Liver (tissue), 9 donors: Measurements from ENCODE around the gene COX11. TPM values are rescaled to one million over a fixed set of nuclear protein-coding genes. Genes with fewer than 3 reads are reported as not detected.

Source experiments
- DNase-seq: peaks from one replicate; pipeline ENCODE4 v3.0.0-alpha.2; 2017; ENCODE audit warnings: low spot score
- H3K27ac ChIP-seq, 2 donors: one replicate each; pipeline ENCODE4 v1.7.0; 2013; ENCODE audit warnings: inconsistent platforms in 2 of 2, low read length in 2 of 2, control low read depth in 1 of 2, low read depth in 1 of 2, mild to moderate bottlenecking in 1 of 2
- H3K27me3 ChIP-seq, 4 donors: one replicate each; pipeline versions ENCODE4 v1.6.1 to v1.7.0; 2013; ENCODE audit warnings: low read length in 3 of 4, inconsistent platforms in 1 of 4, mild to moderate bottlenecking in 1 of 4, moderate library complexity in 1 of 4; ENCODE audit not compliant: control insufficient read depth in 4 of 4, insufficient read depth in 4 of 4
- H3K36me3 ChIP-seq, 4 donors: one replicate each; pipeline versions ENCODE4 v1.6.1 to v1.7.0; 2013; ENCODE audit warnings: low read length in 3 of 4, mild to moderate bottlenecking in 3 of 4, low read depth in 1 of 4, moderate library complexity in 1 of 4; ENCODE audit not compliant: control insufficient read depth in 4 of 4, insufficient read depth in 3 of 4
- H3K4me1 ChIP-seq, 4 donors: one replicate each; pipeline versions ENCODE4 v1.6.1 to v1.7.0; 2013; ENCODE audit warnings: low read length in 3 of 4, mild to moderate bottlenecking in 3 of 4, moderate library complexity in 1 of 4; ENCODE audit not compliant: control insufficient read depth in 4 of 4, insufficient read depth in 4 of 4
- H3K4me3 ChIP-seq, 3 donors: one replicate each; pipeline versions ENCODE4 v1.6.1 to v1.7.0; 2013; ENCODE audit warnings: low read length in 3 of 3, control low read depth in 1 of 3, low read depth in 1 of 3, mild to moderate bottlenecking in 1 of 3
- H3K9ac ChIP-seq, 2 donors: one replicate each; pipeline ENCODE4 v1.7.0; 2013; ENCODE audit warnings: low read length in 2 of 2, mild to moderate bottlenecking in 2 of 2, moderate library complexity in 2 of 2, control low read depth in 1 of 2, low read depth in 1 of 2
- H3K9me3 ChIP-seq, 4 donors: one replicate each; pipeline versions ENCODE4 v1.6.1 to v1.7.0; 2013; ENCODE audit warnings: low read length in 3 of 4; ENCODE audit not compliant: control insufficient read depth in 4 of 4
- CTCF ChIP-seq: fragments of 150-350 bp; IDR thresholded peaks from 2 replicates; pipeline ENCODE4 v1.5.1; 2017; ENCODE audit warnings: improper control_type of control experiment, low read depth, low read length; ENCODE audit not compliant: missing input control
- EGR1 ChIP-seq, 2 donors: IDR thresholded peaks; 2 replicates each; pipeline ENCODE4 v1.6.1; 2016 to 2018; ENCODE audit warnings: antibody characterized with exemption in 2 of 2, low read depth in 2 of 2
- FOXA1 ChIP-seq: IDR thresholded peaks from 2 replicates; pipeline ENCODE4 v1.6.1; 2016; ENCODE audit warnings: antibody characterized with exemption
- FOXA2 ChIP-seq: IDR thresholded peaks from 2 replicates; pipeline ENCODE4 v1.6.1; 2016; ENCODE audit warnings: antibody characterized with exemption
- HNF4A ChIP-seq, 2 donors: conservative IDR thresholded peaks; 2 replicates each; pipeline ENCODE4 v1.6.1; 2016; ENCODE audit warnings: antibody characterized with exemption in 2 of 2, mild to moderate bottlenecking in 2 of 2
- HNF4G ChIP-seq: IDR thresholded peaks from 2 replicates; pipeline ENCODE4 v1.6.1; 2016; ENCODE audit warnings: antibody characterized with exemption
- JUND ChIP-seq, 2 donors: IDR thresholded peaks; 2 replicates each; pipeline ENCODE4 v1.6.1; 2016; ENCODE audit warnings: antibody characterized with exemption in 2 of 2
- REST ChIP-seq: IDR thresholded peaks from 2 replicates; pipeline ENCODE4 v1.6.1; 2016; ENCODE audit warnings: antibody characterized with exemption, mild to moderate bottlenecking
- SP1 ChIP-seq: IDR thresholded peaks from 2 replicates; pipeline ENCODE4 v1.6.1; 2018; ENCODE audit warnings: antibody characterized with exemption, mild to moderate bottlenecking
- TAF1 ChIP-seq: conservative IDR thresholded peaks from 2 replicates; pipeline ENCODE4 v1.6.1; 2016; ENCODE audit warnings: antibody characterized with exemption, mild to moderate bottlenecking
- YY1 ChIP-seq: IDR thresholded peaks from 2 replicates; pipeline ENCODE4 v1.6.1; 2016; ENCODE audit warnings: antibody characterized with exemption, mild to moderate bottlenecking
- ZBTB33 ChIP-seq: IDR thresholded peaks from 2 replicates; pipeline ENCODE4 v1.6.1; 2016; ENCODE audit warnings: antibody characterized with exemption
- WGBS: extraction: QIAGEN DNeasy Blood & Tissue Kit; methylation state at CpG from one replicate; pipeline ENCODE4 v1.1.7; 2013; 5-methylcytosine and 5-hydroxymethylcytosine counted together
- polyA plus RNA-seq, 2 donors: library from polyadenylated mRNA; stranded (reverse) in 1 of 2; unstranded in 1 of 2; fragments of 200-250 nt in 1 of 2; fragments of >200 nt in 1 of 2; fragmentation: Nextera tagmentation in 1 of 2; extraction: Ambion mirVana in 1 of 2; gene quantifications; one replicate each; pipeline versions ENCODE4 v1.2.1 to v1.2.3, GENCODE V29; 2013 to 2015
- total RNA-seq, 2 donors: library from RNA; depleted of rRNA; stranded (reverse); fragments of >200 nt; gene quantifications; one replicate each; pipeline ENCODE4 v1.2.3, GENCODE V29; 2014
- donor health status: healthy.
- donor health status: healthy.
- donor health status: healthy.
- donor health status: healthy.
- donor health status: healthy.

The COX11 gene
- total and polyA plus RNA-seq, 4 donors, result 29.0 to 46.7 (median 35.1) TPM

- no peak for TF ChIP-seq JUND (IDR thresholded peaks at IDR 0.05)
- TF ChIP-seq ZBTB33, result no peak
- TF ChIP-seq YY1, result no peak
- TF ChIP-seq HNF4G, result no peak
- TF ChIP-seq EGR1 (IDR thresholded peaks at IDR 0.05; ENCODE audit: low read depth in 2 of 2), result no peak
- no peak for TF ChIP-seq FOXA2
- no peak for TF ChIP-seq HNF4A (conservative IDR thresholded peaks at IDR 0.05)
- DNase-seq, result no peak
- Histone ChIP-seq H3K27me3 (no peaks in the 10 kb centered on the region), H3K27ac (no peak overlapping the region), H3K4me1 (peaks cover 2 to 23% (median 13%) of the 10 kb centered on the region in 4 donors), H3K36me3 (no peaks in the 10 kb centered on the region), H3K9me3 (no peaks in the 10 kb centered on the region), H3K9ac (no peak overlapping the region), H3K4me3 (no peak overlapping the region)
- 95% methylated on average over 3 of the region's 3 CpGs for WGBS
These were observed 3.4 kb upstream of the COX11 start for GRCh38 chr17:54971901-54972300.

- DNase-seq, result no peak
- H3K4me3 ChIP-seq, result no peak overlapping the region
- H3K36me3 ChIP-seq, result no peaks in the 10 kb centered on the region
- no peak overlapping the region for H3K27ac ChIP-seq
- H3K9me3 ChIP-seq, result no peaks in the 10 kb centered on the region
- peaks cover 2 to 23% (median 16%) of the 10 kb centered on the region in 4 donors for H3K4me1 ChIP-seq
- no peak overlapping the region for H3K9ac ChIP-seq
- no peaks in the 10 kb centered on the region for H3K27me3 ChIP-seq
- no peak for TF ChIP-seq FOXA2
- peak; percentile 22 for TF ChIP-seq REST
- no peak for TF ChIP-seq HNF4G
- peak; percentile 29 for TF ChIP-seq ZBTB33
- peak in 1 of 2 donors; percentile 27 for TF ChIP-seq HNF4A (conservative IDR thresholded peaks at IDR 0.05)
- TF ChIP-seq TAF1, result no peak
- TF ChIP-seq FOXA1, result no peak
- TF ChIP-seq CTCF, result no peak
- TF ChIP-seq SP1, result peak; percentile 23
These were observed 2.7 kb upstream of the COX11 start for GRCh38 chr17:54971147-54971546.
